HG03521 (cell line): Measurements from ENCODE around the gene GABBR2.
"Not testable (repeated sequence)": the region's sequence is repeated elsewhere in the genome, so short reads cannot be mapped to it uniquely, and the experiment has no call there.

Source experiments
- ATAC-seq: cut with Tn5 transposase; IDR thresholded peaks from one replicate; pipeline ENCODE4 v1.9.1; 2021; ENCODE audit warnings: mild to moderate bottlenecking, moderate library complexity; ENCODE audit not compliant: unreplicated experiment

Gene GABBR2

GRCh38 chr9:98687911-98688310 is 20.8 kb downstream of the GABBR2 start:
- no peak for ATAC-seq

DNA sequence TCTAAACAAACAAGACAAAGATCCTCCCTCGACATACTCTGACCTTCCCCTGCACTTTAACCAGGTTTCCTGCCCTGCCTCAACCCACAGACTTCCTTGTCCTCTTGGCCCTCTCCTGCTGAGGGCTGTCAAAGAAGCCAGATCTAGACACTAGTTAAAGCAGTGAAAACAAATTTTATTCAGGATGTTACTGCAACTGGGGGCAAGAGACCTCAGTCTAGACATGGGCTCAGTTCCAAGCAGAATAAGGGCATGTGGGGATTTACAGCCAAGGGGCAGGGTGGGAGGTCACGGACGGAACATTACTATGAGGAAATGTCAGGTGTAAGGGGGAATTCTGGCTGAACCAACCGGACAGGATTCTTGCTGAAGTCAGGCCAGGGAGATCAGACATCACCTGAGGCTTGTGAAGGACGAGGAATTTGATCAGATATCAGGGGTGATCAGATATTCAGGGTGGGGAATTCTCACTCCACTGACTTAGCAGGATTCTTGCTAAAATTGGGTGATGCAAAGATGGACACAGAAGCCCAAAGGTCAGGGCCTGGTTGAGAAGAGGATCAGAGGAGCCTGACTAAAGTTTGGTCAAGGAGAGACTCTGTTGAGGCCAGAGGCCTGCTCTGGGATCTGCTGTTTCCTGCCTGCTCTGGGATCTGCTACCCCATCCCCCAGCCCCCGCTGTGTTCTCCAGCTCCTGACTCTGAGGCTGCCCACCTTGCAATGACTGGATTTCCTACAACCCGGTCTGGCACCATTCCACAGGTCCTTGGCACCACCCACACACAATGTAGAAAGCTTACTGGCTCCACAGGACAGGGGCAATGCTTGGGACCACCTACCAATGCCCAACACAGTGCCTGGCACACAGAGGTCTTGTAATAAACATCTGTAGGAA is 21.5 kb downstream of the GABBR2 start:
- no peak for ATAC-seq

DNA sequence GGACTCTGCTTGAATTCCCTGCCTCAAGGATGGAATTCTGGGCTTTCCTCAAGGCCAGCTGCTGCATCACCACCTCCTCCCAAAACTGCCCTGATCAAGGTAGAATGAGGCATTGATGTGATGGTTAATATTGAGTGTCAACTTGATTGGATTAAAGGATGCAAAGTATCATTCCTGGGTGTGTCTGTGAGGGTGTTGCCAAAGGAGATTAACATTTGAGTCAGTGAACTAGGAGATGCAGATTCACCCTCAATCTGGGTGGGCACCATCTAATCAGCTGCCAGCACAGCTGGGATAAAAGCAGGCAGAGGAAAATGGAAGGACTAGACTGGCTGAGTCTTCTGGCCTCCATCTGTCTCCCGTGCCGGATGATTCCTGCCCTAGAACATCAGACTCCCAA is 23.9 kb downstream of the GABBR2 start:
- ATAC-seq = not testable (repeated sequence)

DNA sequence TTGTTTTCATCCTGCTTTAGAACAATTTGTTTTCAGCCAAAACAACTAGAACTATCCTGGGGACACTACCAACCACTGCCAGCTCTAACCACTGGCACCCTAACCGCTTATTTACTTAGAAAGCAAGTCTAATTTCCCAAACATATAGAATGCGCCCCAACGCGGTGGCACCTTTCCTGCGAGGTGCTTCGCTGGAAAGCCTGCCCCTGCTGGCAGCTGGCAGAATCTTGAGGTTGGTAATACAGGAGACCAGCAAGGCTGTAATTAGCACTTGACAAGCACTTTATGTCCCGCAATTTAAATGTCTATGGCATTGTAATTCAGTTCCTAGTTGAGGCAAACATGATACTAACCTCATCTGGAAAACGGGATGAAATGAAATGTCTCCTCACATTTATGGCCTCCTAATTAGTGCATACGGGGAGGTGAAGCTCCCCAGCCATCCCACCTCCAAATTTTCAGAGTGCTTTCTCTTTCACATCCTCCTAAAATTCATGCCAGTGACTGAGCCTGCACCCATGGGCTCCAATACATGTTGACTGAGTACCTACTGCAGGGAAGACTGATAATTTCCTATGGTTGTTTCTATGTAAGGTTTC is 30.4 kb downstream of the GABBR2 start:
- no peak for ATAC-seq

DNA sequence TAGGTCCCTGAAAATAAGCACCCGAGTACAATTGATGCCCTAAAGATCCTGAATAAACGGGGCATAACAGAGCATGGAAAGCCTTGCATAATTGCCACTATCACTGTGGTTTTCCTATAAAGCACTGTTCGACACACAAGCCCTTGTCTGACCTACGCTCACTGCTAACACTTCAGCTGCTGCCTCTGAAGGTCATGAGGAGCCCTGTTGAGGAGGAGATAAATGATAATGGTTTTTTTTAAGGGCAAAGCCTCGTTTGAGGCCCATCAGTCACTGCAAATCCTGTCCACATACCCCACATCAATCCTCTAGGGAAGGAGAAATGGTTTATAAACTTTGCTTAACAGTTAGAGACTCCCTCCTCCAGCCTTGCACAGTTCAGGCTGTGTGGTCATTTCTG is 35.1 kb downstream of the GABBR2 start:
- no peak for ATAC-seq

DNA sequence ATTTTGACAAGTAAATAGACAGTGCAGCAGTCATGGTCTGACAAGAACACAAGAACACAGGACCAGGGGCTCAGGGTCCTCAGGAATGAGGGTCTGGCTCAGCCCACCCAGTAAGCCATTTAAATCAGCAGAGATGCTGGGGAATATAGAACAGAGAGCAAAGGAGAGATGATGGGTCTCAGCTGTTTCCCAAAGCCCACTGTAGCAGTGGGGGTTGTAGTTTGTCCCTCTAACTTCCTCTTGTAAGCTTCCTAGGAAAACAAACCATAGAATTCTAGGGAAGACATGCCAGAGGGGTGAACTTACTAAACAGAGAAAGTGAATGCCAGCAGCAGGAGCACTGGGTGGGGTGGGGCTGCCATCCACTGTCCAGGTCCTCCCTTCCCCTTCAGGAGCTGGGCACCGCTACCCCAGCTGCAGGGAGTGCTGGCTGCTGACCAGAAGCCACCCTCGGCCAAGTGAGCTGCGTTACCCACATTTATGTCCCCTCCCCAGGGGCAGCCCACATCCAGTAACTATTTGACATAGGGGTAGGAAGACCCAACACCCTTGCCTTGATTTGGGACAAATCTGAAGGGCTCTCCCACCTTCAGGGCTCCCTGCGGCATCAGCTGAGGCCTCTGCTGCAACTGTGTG is 41.6 kb downstream of the GABBR2 start:
- no peak for ATAC-seq

- ATAC-seq = no peak
Observed at GRCh38 chr9:98665501-98665900, 43.2 kb downstream of the GABBR2 start.

DNA sequence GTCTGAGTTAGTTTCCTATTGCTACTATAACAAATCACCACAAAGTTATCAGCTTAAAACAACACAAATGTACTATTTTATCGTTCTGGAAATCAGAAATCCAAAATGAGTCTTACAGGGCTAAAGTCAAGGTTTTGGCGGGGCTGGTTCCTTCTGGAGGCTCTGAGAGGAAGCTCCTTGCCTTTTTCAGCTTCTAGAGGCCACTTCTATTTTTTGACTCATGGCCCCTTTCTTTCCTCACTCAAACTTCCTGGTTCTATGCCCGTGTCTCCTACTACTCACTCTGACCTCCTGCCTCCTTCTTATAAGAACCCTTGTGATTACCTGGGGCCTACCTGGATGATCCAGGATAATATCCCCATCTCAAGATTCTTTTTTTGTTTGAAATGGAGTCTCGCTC is 48.2 kb downstream of the GABBR2 start:
- ATAC-seq = no peak

DNA sequence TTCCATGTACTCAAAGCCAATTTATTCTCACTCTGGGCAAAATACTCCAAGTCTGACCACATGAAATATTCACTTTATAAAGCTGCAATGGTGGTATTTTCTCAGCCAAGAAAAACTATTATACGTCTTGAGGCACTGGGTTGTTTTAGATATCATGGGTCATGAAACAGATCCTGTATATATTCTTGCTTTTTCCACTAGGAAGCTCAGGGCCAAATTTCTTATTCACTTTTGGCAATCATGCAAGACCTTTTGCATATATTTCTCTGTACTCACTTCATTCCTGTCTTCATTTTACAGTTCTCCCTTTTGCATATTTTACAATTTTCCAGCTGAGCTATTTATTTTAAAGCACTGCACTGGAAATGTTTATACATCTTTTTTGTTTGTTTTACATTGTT is 49.8 kb downstream of the GABBR2 start:
- ATAC-seq = no peak

GRCh38 chr9:98657897-98658296 is 50.8 kb downstream of the GABBR2 start:
- ATAC-seq = no peak

GRCh38 chr9:98656511-98656910 is 52.2 kb downstream of the GABBR2 start:
- no peak for ATAC-seq

DNA sequence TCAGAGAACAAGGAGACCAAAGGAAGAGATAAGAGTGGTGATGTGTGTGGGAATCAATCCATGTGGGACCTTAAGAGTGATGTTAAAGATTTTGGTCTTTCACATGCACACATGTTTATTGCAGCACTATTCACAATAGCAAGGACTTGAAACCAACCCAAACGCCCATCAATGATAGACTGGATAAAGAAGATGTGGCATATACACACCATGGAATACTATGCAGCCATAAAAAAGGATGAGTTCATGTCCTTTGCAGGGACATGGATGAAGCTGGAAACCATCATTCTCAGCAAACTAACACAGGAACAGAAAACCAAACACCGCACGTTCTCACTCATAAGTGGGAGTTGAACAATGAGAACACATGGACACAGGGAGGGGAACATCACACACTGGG is 53.3 kb downstream of the GABBR2 start:
- ATAC-seq = not testable (repeated sequence)

DNA sequence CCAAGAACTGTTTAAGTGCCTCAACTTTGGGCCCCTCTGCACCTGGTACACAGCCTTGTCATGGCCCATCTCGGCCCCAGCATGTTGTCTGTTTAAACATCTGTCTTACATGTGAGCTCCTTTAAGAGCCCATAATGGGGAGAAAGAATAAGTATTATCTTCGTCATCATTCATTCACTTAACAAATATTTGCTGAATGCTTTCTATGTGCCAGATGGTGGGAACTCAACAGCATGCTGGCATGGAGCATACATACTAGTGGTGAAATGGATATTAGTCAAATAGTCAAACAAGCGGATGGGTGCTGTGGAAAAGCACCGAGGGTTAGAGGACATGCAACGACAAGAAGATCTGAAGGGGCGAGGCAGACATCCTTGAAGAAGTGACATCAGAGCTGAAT is 54.5 kb downstream of the GABBR2 start:
- no peak for ATAC-seq

GRCh38 chr9:98652741-98653140 is 56.0 kb downstream of the GABBR2 start:
- ATAC-seq = no peak

GRCh38 chr9:98652302-98652701 is 56.4 kb downstream of the GABBR2 start:
- ATAC-seq = no peak

DNA sequence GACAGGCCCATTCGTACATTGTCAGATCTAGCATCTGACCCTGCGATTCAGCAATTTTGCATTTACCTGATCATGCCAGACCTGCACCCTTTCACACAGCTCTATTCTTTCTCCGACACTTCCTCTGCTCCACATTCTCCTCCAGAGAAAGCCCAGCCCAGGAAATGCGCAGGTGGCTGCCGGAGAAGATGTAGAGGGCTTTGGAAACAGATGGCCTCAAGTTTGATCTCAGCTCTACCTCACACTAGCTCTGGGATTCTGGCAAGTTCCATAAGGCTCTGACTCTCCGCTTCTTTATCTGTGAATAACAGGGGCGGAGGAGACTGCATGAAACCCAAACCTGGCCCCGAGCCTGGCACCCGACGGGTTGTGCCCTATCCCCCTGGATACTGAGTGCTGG is 61.5 kb downstream of the GABBR2 start:
- no peak for ATAC-seq

- no peak for ATAC-seq
Observed at GRCh38 chr9:98644011-98644410, 64.7 kb downstream of the GABBR2 start.

DNA sequence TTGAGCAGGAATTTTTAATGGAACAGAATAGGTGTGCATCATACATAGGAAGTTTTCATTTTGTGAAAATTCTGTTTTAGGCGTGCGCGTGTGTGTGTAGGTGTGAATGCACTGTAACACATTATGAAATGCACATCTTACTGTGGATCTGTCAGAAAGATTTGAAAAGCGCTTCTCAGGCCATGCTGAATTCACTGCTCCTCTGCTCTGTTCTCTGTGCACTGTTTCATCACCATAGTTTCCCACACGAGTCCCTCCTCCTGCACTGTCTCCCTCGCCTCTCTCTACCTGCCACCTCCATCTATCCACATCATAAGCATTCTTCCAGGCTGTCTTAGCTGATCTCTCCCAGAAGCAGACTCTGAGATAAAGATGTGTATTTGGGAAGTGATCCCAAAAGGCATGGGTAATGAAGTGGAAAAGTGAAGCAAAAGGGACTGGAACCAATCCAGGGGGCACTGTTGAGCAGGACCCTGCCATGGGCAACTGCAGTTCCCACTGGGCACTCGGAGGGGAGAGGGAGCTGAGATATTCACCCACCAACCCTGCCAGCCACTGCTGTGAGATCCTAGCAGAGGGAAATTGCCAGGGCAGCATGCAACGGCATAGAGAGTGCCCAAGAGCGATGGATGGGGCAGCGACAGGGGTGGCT is 65.9 kb downstream of the GABBR2 start:
- no peak for ATAC-seq

GRCh38 chr9:98641695-98642094 is 67.0 kb downstream of the GABBR2 start:
- no peak for ATAC-seq

GRCh38 chr9:98640394-98640793 is 68.3 kb downstream of the GABBR2 start:
- no peak for ATAC-seq

- ATAC-seq = no peak
Observed at GRCh38 chr9:98639133-98639532, 69.6 kb downstream of the GABBR2 start.

DNA sequence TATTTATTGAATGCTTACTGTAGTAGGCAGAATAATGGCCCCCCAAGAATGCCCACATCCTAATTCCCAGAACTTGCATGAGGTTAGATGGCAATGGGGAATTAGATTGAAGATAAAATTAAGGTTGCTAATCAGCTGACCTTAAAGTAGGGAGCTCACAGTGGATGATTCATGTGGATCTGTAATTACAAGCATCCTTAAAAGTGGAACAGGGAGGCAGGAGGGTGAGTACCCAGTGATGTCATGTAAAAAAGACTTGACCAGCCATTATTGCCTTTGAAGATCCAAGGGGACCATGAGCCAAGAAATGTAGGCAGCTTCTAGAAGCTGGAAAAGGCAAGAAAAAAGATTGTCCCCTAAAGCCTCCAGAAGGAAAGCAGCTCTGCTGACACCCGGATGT is 71.4 kb downstream of the GABBR2 start:
- no peak for ATAC-seq
